ENCODE measurements around the gene INPP5F.
"Not testable (repeated sequence)": the region's sequence is repeated elsewhere in the genome, so short reads cannot be mapped to it uniquely, and the experiment has no call there.

The INPP5F gene

DNA sequence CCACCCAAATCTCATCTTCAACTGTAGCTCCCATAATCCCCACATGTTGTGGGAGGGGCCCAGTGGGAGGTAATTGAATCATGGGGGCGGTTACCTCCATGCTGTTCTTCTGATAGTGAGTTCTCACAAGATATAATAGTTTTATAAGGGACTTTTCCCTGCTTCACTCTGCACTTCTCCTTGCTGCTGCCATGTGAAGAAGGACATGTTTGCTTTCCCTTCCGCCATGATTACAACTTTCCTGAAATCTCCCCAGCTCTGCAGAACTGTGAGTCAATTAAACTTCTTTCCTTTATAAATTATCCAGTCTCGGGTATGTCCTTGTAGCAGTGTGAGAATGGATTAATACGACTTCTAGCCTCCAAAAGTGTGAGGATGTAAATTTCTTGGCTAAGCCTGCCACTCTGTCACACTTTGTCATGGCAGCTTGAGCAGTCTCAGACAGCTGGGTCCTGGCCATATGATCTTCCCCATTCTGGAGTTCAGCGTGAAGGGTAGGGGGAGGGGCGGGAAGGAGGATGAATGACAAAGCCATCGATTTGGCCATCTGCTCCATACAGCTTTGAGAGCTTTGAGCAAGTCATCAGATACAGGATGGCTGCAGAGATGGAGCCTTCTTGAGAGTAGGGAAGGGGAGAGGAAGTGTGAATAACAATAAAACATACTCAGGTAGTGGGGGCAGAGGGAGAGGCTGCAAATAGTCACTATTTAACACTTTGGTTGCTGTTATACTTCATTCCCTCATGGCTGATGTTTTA lies 19.1 kb upstream of the INPP5F start:
- no peak for DNase-seq

DNA sequence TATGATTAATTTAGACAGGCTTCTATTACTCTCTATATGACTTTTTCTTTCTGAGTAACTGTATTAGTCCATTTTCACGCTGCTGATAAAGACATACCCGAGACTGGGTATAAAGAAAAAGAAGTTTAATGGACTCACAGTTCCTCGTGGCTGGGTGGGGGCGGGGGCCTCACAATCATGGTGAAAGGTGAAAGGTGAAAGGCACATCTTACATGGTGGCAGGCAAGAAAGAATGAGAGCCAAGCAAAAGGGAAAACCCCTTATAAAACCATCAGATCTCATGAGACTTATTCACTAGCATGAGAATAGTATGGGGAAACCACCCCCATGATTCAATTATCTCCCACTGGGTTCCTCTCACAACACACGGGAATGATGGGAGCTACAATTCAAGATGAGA lies 18.5 kb upstream of the INPP5F start:
- not testable (repeated sequence) for DNase-seq

DNA sequence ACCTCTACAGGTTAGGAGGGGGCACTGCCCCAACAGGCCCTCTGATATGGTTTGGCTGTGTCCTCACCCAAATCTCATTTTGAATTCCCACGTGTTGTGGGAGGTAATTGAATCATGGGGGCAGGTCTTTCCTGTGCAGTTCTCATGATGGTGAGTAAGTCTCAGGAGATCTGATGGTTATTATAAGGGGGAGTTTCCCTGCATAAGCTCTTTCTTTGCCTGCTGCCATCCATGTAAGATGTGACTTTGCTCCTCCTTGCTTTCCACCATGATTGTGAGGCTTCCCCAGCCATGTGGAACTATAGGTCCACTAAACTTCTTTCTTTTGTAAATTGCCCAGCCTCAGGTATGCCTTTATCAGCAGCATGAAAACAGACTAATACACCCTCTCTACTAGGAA lies 14.9 kb upstream of the INPP5F start:
- DNase-seq, result not testable (repeated sequence)

DNA sequence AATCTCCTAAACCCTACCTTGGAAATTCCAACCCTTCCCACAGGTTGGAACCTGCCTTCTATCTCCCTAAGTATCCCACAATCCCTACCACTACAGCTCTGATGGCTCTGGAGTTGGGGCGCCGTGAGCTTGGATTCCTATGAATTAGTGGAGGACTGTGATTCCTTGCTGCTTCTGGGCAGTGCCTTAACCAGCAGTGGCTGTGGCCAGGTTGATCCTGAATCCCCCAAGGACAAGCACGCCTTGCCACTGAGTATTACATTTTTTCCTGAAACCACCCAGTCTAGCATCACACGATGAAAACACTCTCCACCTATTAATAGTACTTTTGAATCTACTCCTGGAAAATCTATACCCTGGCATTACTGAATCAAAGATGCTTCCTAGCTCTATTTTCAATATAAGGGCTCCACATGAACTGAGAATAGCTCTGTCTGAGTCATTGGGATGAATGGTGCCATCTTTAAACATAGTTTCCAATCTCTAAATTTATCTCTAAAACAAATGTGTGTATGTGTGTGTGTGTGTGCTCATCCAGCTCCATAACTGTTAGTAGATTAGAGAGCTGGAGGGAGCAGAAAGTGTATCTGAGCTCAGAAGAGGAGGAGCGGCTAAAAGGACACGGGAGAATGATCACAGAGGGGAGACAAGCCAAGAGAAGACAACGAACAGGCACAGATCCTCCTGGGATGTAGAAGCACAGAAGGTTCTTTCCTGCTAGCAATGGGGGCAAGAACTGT lies 11.9 kb upstream of the INPP5F start:
- no peak for DNase-seq

DNA sequence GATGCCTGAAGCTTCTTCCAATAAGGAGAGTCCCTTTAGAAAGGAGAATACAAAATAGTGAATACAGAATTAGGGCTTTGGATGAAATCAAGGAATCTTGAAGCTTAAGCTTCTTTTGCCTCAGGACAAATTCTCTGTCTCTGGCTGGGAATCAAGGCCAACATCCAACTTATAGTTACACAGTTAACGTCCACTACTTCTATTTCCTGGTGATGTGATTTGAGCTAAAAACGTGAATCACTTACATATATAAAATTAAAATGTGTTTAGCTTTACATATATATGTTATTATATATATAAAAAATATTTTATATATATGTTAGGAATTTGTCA lies 11.4 kb upstream of the INPP5F start:
- no peak for DNase-seq

DNA sequence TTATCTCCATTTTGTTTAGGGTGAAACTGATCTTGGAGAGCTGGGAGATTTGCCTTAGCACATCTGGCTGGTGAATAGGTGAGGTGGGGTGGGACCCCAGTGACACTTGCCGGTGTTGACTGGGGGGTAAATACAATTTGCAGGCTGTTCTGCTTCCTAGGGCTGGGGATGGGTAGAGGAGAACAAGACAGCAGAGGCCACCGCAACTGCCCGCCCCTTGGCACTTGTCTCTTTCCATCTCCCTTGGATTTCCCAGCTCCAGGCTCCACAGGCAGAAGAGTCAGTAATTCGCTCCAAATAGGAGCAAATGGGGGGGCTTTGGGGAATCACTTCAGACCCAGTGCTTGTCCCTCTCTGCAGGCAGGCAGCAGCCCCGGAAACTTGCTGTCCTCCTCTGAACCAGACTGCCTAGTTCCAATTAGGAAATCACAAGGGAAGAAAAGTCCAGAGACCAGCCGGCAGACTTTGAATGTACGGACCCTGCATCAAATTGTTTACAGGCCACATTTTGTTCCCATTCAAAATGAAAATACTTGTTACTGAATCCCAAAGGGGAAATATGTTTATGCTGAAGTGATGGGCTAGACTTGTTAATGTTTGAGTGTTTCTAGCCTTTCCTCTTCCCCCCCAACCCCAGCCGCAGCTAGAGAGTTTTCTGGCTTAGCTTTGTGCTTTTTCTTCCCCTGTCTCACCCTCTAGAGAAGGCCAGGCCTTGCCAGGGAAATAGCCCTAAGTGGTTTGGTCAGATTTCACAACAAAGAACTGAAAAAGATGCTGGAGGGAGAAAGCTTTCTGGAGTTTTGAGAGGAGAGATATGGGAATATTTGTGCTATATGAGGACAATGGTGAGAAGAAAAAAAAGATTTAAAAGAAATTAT lies 10.0 kb upstream of the INPP5F start:
- no peak for DNase-seq

DNA sequence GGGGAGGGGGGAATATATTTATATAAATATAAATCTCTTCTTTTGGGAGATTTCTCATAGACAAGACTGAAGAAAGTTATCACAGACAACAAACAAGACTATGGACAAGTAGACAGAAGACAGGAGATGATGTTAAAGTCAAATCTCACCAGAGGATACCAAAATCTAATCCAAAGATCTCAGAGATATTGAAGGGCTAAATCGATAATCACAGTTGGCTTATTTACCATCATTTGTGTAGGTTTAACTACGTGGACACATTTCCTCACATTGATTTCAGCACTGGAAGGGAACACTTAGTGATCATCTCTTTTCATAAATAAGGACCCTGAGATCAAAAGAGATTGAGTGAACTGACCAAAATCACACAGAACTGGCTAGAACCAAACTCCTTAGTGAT lies 2.7 kb upstream of the INPP5F start:
- DNase-seq, result no peak

DNA sequence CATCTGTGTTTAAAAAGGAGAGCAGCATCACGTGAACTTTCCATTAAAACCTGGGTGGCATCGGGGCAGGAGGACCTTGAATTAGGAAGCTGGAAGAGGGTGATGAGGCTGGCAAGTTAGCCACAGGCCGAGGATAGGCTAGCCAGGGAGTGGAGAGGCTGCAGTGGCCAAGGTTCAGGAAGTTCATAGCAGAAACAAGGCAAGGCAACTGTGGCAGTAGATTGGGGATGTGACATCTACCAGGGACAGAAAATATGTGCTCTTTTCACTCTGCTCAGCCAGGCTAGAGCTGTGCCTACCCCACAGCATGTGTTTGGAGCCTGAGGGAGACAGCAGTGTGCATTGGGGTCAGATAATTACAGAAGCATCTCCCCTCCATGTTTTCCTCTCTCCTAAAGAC lies 2.2 kb upstream of the INPP5F start:
- DNase-seq, result no peak

DNA sequence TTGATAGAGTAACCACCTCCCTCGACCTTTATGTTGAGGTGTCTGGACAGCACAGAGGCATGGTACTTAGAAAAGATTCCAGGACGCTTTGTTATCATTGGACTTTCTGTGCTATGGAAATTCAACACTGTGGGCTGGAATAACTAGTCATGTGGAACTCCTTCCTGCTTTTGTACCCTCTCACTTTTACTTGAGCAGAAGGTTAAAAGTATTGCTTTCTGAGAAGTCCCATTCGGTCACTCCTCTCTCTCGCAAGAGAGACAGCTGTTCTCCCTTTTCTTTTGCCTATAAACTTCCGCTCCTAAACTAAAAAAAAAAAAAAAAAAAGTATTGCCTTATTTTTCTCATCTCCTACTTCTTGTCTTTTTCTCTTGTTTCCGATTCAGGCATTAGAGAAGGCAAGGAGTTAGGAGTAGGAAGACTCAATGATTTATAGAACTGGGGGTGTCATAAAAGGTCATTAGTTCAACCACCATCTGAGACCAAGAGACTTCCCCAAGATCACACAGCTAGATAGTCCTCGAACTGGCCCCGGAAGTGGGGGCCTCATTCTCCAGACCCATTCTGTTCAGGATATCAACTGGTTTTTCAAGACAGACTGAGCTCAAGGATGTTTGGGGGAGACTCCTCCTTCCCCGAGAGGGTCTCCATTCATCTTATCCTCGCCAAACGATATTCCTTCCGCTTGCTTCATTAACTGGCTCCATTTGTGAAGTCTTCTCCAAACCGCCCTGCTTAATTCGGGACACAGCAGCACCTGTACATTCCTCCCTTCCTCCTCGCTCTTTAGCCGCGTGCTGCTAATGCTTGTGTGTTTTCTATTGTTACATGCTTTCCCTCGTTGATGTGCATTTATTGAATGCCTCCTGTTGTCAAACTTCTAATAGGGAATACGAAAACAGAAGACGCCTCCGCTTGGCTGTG lies 995 bp upstream of the INPP5F start:
- DNase-seq, result peak in 1 of 2 experiments; percentile 31

DNA sequence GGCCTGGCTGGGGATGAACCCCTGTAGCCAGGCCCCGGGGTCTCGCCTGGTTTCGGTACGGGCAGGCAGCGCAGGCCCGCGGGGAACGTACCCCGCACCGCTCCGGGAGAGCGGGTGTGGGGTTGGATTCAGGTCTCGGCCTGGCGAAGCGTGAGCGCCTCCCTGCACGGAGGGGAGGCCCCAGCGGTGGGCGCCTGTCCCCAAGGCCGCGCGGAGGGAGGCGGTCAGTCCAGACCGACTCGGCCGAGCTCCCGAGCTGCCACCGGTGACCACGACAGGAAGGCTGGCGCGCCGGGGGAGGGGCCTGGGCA lies 378 bp upstream of the INPP5F start:
- DNase-seq, result no peak

DNA sequence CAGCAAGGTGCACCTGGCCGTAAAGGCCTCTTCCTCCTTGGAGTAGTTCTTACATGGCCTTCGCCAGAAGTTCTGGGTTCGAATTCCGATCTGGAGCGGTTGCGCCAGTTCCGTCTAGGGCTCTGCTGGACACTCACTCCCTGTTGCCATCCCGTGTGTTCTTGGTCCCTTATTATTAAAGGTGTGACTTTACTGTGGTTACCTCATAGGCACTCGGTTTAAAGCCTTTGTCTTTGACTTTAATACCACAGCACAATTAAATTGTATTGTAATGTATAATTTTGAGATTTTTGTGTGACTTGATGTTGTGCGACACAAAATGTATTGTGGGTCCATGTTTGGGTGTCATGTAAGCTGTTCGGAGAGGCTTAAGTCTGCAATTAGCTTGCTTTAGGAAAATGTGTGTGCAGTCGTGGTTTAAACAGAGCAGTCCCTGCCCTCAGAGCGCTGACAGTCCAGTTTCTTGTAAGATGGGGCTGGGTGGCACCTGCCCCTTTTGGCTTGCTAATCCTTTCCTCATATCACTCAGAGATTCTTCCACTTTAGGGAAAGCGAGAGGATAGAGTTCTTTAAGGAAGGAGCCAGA lies 919 bp downstream of the INPP5F start:
- no peak for DNase-seq

DNA sequence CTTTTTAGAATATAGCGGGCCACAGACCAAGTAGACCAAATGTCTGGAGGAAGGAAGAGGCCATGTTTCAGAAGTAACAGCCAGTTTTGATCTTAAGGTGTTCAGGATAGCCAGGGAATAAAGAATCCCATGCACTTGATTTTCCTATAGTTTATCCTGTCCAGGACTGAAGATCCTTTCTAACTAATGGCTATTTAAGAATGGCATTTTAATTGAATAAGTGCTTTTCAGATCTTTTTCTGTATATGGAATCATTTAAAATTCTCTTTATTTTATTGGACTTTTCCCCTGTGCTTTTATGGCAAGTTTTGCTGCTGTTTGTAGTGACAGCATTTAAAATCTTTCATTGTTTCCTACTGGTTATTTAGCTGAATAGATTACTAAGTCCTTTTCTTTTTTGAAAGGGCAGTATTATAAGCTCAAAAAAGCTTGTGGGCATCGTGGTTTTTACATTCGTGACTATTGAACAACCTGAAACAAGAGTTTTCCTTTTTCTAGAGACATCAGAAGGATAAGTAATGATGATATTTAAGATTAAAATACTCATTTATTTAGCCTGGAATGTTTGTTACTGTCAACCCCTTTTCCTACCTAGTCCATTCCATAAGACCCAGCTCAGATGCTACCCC lies 2.4 kb downstream of the INPP5F start:
- no peak for DNase-seq

DNA sequence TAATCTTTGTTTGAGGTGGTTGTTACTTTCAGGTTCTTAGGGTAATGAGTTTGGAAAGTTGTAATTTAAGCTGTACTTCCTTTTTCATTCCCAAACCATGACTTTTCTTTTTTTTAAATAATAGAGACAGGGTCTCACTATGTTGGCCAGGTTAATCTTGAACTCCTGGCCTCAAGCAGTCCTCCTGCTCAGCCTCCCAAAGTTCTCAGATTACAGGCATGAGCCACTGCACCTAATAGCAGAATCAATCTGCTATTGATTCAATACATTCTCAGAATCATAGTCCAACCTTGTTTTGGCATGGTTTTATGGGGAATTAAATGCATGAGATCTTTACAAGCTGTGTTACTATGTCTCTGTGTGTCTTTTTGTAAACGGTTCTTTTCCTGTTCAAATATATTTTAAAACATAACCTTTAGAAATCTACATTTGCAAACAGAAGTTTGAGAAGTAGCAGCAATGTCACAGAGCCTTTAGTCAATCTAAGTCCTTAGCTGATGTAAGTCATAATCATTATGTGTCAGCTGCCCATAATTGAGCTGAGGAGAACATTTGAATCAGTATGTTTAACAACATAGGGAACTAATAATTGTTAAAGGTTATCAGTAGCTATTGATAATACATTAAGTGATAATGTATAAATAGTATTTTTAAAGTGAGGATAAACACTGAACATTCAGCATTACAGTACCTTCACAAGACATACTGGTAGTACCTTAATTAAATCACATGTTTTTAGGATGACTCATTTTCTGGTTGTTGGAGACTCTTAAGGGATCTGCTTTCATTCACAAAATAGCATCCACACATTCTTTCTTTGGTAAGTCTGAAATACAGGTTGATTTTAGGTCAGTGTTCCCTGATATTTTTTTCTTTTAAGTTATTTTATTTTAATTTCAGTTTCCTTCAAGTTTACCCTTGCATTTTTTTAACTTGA lies 8.8 kb downstream of the INPP5F start:
- no peak for DNase-seq

DNA sequence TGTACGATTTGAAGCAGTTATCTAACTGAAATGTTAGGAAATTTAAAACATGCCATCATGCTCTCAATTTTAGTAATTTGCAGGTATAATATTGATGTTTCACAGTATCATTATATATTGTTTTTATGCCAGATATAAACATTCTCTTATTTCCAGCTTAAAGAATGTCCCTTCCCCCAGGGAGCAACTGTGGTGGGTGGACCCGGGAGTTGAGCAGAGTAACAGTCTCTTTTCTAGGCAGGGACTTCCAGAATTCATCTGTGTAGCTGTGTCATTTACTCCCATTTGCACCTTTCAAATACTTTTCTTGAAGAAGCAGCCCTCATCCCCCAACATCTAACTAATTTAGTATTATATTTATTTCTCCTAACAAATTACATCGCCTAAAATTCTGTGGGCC lies 9.6 kb downstream of the INPP5F start:
- DNase-seq, result no peak

DNA sequence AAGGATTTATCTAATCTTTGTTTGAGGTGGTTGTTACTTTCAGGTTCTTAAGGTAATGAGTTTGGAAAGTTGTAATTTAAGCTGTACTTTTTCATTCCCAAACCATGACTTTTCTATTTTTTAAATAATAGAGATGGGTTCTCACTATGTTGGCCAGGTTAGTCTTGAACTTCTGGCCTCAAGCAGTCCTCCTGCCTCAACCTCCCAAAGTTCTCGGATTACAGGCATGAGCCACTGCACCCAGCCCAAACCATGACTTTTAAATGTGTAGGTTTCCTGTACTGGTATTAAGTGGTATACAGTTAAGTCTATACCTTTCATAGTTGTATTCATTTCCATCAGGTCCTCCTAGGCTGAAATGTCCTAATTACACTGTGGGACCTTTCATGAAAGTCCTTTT lies 10.4 kb downstream of the INPP5F start:
- no peak for DNase-seq

DNA sequence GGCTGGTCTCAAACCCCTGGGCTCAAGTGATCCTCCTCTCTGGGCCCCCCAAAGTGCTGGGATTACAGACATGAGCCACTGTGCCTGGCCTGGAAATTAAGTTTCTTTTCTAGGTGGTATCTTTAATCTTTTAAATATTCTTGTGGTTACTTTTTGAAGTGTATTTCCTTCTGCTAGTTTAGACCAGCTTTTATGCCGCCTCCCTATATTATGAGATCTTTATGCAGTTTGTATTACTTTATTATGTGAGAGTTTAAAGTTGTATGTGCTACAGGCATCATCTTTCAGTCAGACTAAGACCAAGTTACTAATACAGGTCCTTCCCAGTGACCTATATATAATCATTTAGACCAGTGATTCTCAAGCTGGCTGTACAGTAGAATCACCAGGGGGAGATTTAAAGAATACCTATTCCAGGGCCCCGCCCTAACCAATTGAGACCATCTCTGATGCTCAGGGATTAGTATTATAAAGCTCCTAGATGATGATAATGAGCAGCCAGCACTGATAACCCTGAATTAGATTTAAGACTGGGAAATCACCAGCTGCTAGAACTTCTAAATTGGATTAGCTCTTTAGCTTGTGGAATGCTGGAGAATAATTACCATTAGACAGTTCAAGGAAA lies 11.3 kb downstream of the INPP5F start:
- no peak for DNase-seq

DNA sequence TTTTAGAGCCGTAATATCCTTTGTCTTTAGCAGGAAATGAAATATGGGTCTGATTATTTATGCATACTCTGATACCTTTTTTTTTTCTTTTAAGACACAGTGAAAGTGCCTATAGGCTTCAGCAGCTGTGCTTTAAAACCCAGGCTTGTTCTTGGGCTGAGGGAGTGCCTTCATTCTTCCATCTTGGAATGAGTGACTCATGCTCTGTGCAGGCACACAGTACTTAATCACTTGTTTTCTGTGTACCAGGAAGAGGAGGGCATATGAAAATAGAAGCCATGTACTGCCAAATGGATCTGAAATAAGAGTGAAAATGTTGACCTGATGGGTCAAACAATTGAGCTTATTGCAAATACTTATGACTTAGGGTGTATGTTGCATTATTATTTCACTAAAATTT lies 12.0 kb downstream of the INPP5F start:
- DNase-seq, result no peak

DNA sequence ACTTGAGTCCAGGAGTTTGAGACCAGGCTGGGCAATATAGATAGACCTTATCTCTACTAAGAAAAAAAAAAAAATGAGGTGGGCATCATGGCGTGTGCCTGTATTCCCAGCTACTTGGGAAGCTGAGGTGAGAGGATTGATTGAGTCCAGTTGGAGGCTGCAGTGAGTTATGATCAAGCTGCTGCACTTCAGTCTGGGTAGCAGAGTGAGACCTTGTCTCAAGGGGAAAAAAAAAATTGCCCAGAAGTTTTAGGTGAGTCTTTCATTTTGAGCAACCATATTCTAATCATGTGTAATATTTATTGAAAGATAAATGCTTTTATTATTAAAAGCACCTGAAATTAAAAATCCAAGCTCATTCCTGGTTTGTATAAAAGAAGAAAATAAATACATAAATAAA lies 13.1 kb downstream of the INPP5F start:
- no peak for DNase-seq

DNA sequence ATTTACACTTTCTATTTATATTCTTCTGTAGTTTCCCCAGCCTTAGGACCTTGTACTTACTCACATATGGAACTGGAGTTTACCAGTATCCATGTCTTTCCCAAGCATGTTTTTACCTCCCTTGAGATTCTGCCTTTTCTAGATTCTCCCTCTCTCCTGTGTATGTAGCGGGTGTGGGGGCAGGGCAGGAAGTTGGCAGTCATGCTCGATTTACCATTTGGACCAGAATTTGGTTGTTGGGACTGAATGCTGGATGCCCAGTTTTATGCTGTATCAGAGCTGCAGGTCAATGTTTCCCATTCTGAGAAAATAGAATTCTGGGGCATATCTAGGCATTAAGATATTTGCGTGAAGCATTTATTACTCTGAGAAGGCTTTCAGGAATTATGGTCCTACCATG lies 14.2 kb downstream of the INPP5F start:
- DNase-seq, result no peak

DNA sequence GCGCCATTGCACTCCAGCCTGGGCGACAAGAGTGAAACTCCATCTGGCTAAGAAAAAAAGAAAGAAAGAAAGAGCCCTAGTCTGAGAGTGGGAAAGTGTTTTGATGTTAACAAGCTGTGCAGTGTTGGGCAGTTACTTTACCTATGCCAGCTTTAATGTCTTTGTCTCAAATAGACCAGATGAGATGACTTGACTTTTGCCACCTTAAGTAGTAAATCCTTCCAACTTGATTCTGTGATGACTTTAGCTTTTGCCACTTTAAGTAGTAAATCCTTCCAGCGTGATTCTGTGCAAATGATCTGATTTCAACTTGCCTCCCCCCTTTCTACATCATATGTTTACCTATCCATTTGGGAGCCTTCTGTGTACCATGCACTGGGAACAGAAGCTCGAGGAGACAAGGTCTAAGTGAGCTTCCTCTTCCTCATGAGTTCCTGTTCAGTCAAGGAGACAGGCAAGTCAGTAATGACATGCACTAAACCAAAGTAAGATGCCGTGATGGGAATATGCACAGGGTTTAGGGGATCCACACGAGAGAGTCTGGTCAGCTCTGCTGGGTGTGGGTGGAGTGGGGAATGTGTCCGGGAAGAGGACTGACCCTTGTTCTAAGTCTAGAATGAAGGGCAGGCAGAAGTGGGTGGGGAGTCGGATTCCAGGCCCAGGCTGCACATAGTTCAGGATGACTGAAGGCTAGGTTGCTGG lies 17.2 kb downstream of the INPP5F start:
- DNase-seq, result no peak
